Activated CD8-positive, alpha-beta memory T cell treated with anti-CD3 and anti-CD28 coated beads, Interleukin-2, amount 50 U/mL, for 1 hour (primary cell): Measurements from ENCODE around the gene ESYT2.
"Not testable (repeated sequence)": the region's sequence is repeated elsewhere in the genome, so short reads cannot be mapped to it uniquely, and the experiment has no call there.

Experiments used
- DNase-seq: peaks from one replicate; pipeline ENCODE4 v3.0.0-alpha.2; 2020; ENCODE audit errors: extremely low read depth

Gene ESYT2

GRCh38 chr7:158699341-158699740 is 130.0 kb downstream of the ESYT2 start:
- DNase-seq = no peak

GRCh38 chr7:158698657-158699195 is 130.6 kb downstream of the ESYT2 start:
- no peak for DNase-seq

GRCh38 chr7:158697597-158697996 is 131.7 kb downstream of the ESYT2 start:
- not testable (repeated sequence) for DNase-seq

- DNase-seq = peak; percentile 34
These were observed 133.4 kb downstream of the ESYT2 start for GRCh38 chr7:158695726-158696452.

- DNase-seq = no peak
These were observed 134.3 kb downstream of the ESYT2 start for GRCh38 chr7:158695056-158695455.

- DNase-seq = no peak
These were observed 134.7 kb downstream of the ESYT2 start for GRCh38 chr7:158694650-158695049.

- DNase-seq = no peak
These were observed 139.8 kb downstream of the ESYT2 start for GRCh38 chr7:158689488-158689887.

GRCh38 chr7:158687406-158687805 is 141.9 kb downstream of the ESYT2 start:
- no peak for DNase-seq

GRCh38 chr7:158685693-158686092 is 143.6 kb downstream of the ESYT2 start:
- no peak for DNase-seq

GRCh38 chr7:158684329-158684728 is 145.0 kb downstream of the ESYT2 start:
- no peak for DNase-seq

GRCh38 chr7:158683541-158683940 is 145.8 kb downstream of the ESYT2 start:
- DNase-seq = no peak

- no peak for DNase-seq
These were observed 146.9 kb downstream of the ESYT2 start for GRCh38 chr7:158682456-158682855.
